Endothelial cell of umbilical vein (primary cell): ENCODE data around the gene CUX1. TPM values are rescaled to one million over a fixed set of nuclear protein-coding genes. Genes with fewer than 3 reads are reported as not detected.

Source experiments
- BruUV-seq: library from RNA; stranded (reverse); fragments of 400-500 nt; replicated peaks from 2 replicates; lab custom pipeline; 2021; lab: Mats Ljungman, UMichigan
- CTCF ChIA-PET: fragments of 300-600, 350-600 bp; sonication (Branson Sonifier 250); formaldehyde crosslinking; loops from one replicate; lab custom pipeline; 2021; ENCODE audit warnings: antibody characterized with exemption, inconsistent platforms; lab: Charles Lee
- POLR2A ChIA-PET: fragments of 300-600, 350-600 bp; sonication (Branson Sonifier 250); formaldehyde crosslinking; loops from one replicate; lab custom pipeline; 2021; ENCODE audit warnings: antibody characterized with exemption, inconsistent platforms; lab: Charles Lee
- DNase-seq: peaks from one replicate; pipeline ENCODE4 v3.0.0-alpha.2; 2011; ENCODE audit warnings: low read depth, low spot score
- FAIRE-seq: peaks from 2 replicates; lab custom pipeline; 2011; peaks lifted over from hg19 to GRCh38; lab: Jason Lieb, UNC
- H2AFZ ChIP-seq: 2 replicates; pipeline ENCODE4 v1.6.0; 2012; ENCODE audit warnings: low read depth, low read length, control low read depth, inconsistent platforms
- H3K27ac ChIP-seq: 2 replicates; pipeline ENCODE4 v1.5.1; 2011; ENCODE audit warnings: low read depth, mild to moderate bottlenecking, control low read depth, low read length, moderate library complexity; ENCODE audit not compliant: insufficient read depth
- H3K27me3 ChIP-seq, 2 experiments: 2 replicates each; pipeline versions ENCODE4 v1.6.0 to v1.6.1; 2011; ENCODE audit warnings: low read length in 2 of 2, mixed read lengths in 1 of 2; ENCODE audit not compliant: control insufficient read depth in 2 of 2, insufficient read depth in 2 of 2
- H3K36me3 ChIP-seq, 2 experiments: 2 replicates in 1 of 2; 3 replicates in 1 of 2; pipeline ENCODE4 v1.5.1; 2011; ENCODE audit warnings: low read length in 2 of 2, mild to moderate bottlenecking in 1 of 2, moderate library complexity in 1 of 2; ENCODE audit not compliant: control insufficient read depth in 2 of 2, insufficient read depth in 2 of 2; ENCODE audit errors: extremely low read depth in 1 of 2
- H3K4me1 ChIP-seq: 3 replicates; pipeline ENCODE4 v1.5.1; 2011; ENCODE audit warnings: mild to moderate bottlenecking, low read length; ENCODE audit not compliant: control insufficient read depth, insufficient read depth; ENCODE audit errors: extremely low read depth
- H3K4me2 ChIP-seq: 2 replicates; pipeline ENCODE4 v1.6.1; 2011; ENCODE audit warnings: low read length, control low read depth, mixed read lengths; ENCODE audit not compliant: insufficient read depth
- H3K4me3 ChIP-seq, 3 experiments: fragments of 200-600 bp in 1 of 3; sonication (generic), shearing (Covaris generic) in 1 of 3; replicated peaks in 1 of 3; 2 replicates each; pipeline ENCODE4 v1.5.1; 2011 to 2016; ENCODE audit warnings: control low read depth in 3 of 3, low read length in 3 of 3, mild to moderate bottlenecking in 2 of 3, inconsistent platforms in 1 of 3, low read depth in 1 of 3, moderate library complexity in 1 of 3; ENCODE audit not compliant: insufficient read depth in 1 of 3
- H3K79me2 ChIP-seq: 2 replicates; pipeline ENCODE4 v1.6.0; 2012; ENCODE audit warnings: low read length, inconsistent platforms; ENCODE audit not compliant: control insufficient read depth, insufficient read depth
- H3K9ac ChIP-seq: replicated peaks from 2 replicates; pipeline ENCODE3; 2011; ENCODE audit warnings: low read length, control low read depth; ENCODE audit not compliant: insufficient read depth; ENCODE audit errors: extremely low read depth
- H3K9me1 ChIP-seq: replicated peaks from 3 replicates; pipeline ENCODE4 v1.6.0; 2011; ENCODE audit warnings: mild to moderate bottlenecking, low read length; ENCODE audit not compliant: control insufficient read depth, insufficient read depth; ENCODE audit errors: extremely low read depth
- H3K9me3 ChIP-seq: replicated peaks from 2 replicates; pipeline ENCODE4 v1.5.1; 2012; ENCODE audit warnings: low read length, inconsistent platforms; ENCODE audit not compliant: control insufficient read depth, insufficient read depth
- H4K20me1 ChIP-seq: replicated peaks from 2 replicates; pipeline ENCODE3; 2011; ENCODE audit warnings: mild to moderate bottlenecking, low read length; ENCODE audit not compliant: control insufficient read depth, insufficient read depth; ENCODE audit errors: extremely low read depth
- EZH2 ChIP-seq: IDR thresholded peaks from 2 replicates; pipeline ENCODE4 v1.6.1; 2012; ENCODE audit warnings: borderline replicate concordance, low read depth, mild to moderate bottlenecking, moderate library complexity, low read length, inconsistent platforms; ENCODE audit not compliant: severe bottlenecking
- FOS ChIP-seq: IDR thresholded peaks from 2 replicates; pipeline ENCODE4 v1.6.1; 2011; ENCODE audit warnings: mild to moderate bottlenecking, low read length, moderate library complexity, borderline replicate concordance; ENCODE audit not compliant: insufficient read depth
- GATA2 ChIP-seq: IDR thresholded peaks from 2 replicates; pipeline ENCODE4 v1.7.0; 2011; ENCODE audit warnings: low read depth, mild to moderate bottlenecking, moderate library complexity, mixed read lengths, low read length; ENCODE audit not compliant: insufficient read length, insufficient read depth
- JUN ChIP-seq: IDR thresholded peaks from 2 replicates; pipeline ENCODE4 v1.6.1; 2011; ENCODE audit warnings: borderline replicate concordance, low read depth; ENCODE audit not compliant: insufficient read length, insufficient read depth
- MYC ChIP-seq: IDR thresholded peaks from one replicate; pipeline ENCODE4 v1.6.1; 2011; ENCODE audit warnings: mild to moderate bottlenecking, low read depth, low read length
- POLR2A ChIP-seq: IDR thresholded peaks from 2 replicates; pipeline ENCODE4 v1.6.1; 2012; ENCODE audit warnings: low read depth, mild to moderate bottlenecking, control low read depth, low read length
- POLR2AphosphoS5 ChIP-seq: IDR thresholded peaks from 2 replicates; pipeline ENCODE4 v1.6.1; 2012; ENCODE audit warnings: low read depth, mild to moderate bottlenecking, control low read depth, low read length, moderate library complexity; ENCODE audit not compliant: insufficient read depth
- dilution Hi-C: fragments of 300-500 bp; cut with MboI; formaldehyde crosslinking; loops from one replicate; pipeline ENCODE4 v1.15.0; 2019; ENCODE audit warnings: low sequenced_read_pairs; ENCODE audit not compliant: extremely low pct_ligation_motif_present
- intact Hi-C: fragments of 100-400 bp; cut with micrococcal nuclease; formaldehyde crosslinking; loops from one replicate; pipeline ENCODE4 v1.10.0; 2022
- polyA plus RNA-seq, 4 experiments: library from polyadenylated mRNA; depleted of rRNA in 3 of 4; stranded (reverse) in 3 of 4; unstranded in 1 of 4; fragments of >200 nt; gene quantifications; 2 replicates each; pipeline versions ENCODE4 v1.2.1 to v1.2.3, GENCODE V29; 2011 to 2012; ENCODE audit warnings: missing spikeins in 1 of 4
- total RNA-seq: library from RNA; stranded (reverse); gene quantifications from 2 replicates; pipeline ENCODE4 v1.2.3, GENCODE V29; 2021
- TF ChIP-seq, protein P1 (sequence below): IDR thresholded peaks from 2 replicates; pipeline ENCODE4 v1.6.1; 2011; ENCODE audit not compliant: insufficient read depth, insufficient read length
- TF ChIP-seq, protein P2 (sequence below), 2 donors: IDR thresholded peaks; 1 replicate in 1 of 2; 2 replicates in 1 of 2; pipeline ENCODE4 v1.5.1; 2011; ENCODE audit warnings: low read length in 2 of 2, mild to moderate bottlenecking in 2 of 2, moderate library complexity in 2 of 2, control low read depth in 1 of 2, inconsistent platforms in 1 of 2, low read depth in 1 of 2; ENCODE audit not compliant: insufficient read depth in 1 of 2; ENCODE audit errors: extremely low read depth in 1 of 2

The CUX1 gene
- total and polyA plus RNA-seq, 2 donors (not counting 3 experiments of a cell fraction or from before 2014, with no cell fraction given) = 13.8 to 49.8 TPM

DNA sequence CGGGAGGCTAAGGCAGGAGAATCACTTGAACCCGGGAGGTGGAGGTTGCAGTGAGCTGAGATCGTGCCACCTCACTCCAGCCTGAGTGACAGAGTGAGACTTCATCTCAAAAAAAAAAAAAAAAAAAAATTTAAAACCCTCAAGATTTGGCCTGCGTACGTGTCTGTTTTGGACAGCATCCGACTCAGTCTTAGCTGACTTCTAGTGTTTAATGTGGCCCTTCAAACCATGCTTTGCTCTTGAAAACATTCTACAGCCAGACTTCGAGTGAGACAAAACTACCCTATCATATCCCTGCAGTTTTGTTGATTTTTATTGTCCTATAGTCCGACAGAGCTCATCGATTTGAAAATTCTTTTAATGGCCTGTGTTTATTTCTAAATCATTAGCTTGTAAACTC is 242.1 kb downstream of the CUX1 start:
- ChIA-PET POLR2A (no interaction called here), CTCF (interaction anchor here (1.0 to 1.2 kb wide), 2 partner anchors 8 to 14 kb away, joined by 3 read pairs; no protein-coding TSS in a partner anchor)
- no peak for FAIRE-seq
- Histone ChIP-seq H3K36me3 (no peaks in the 10 kb centered on the region), H3K4me3 (no peak overlapping the region), H2AFZ (no peak overlapping the region), H3K27me3 (no peaks in the 10 kb centered on the region), H3K4me2 (no peak overlapping the region), H3K9me3 (no peaks in the 10 kb centered on the region), H3K9ac (no peak overlapping the region), H3K79me2 (no peaks in the 10 kb centered on the region), H3K9me1 (no peaks in the 10 kb centered on the region), H3K27ac (no peak overlapping the region), H4K20me1 (no peaks in the 10 kb centered on the region), H3K4me1 (no peaks in the 10 kb centered on the region)
- TF ChIP-seq JUN (no peak), POLR2A (no peak), GATA2 (no peak), POLR2AphosphoS5 (no peak), EZH2 (no peak), MYC (no peak), FOS (no peak)
- TF ChIP-seq, protein P1, sequence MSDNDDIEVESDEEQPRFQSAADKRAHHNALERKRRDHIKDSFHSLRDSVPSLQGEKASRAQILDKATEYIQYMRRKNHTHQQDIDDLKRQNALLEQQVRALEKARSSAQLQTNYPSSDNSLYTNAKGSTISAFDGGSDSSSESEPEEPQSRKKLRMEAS = no peak
- TF ChIP-seq, protein P2, sequence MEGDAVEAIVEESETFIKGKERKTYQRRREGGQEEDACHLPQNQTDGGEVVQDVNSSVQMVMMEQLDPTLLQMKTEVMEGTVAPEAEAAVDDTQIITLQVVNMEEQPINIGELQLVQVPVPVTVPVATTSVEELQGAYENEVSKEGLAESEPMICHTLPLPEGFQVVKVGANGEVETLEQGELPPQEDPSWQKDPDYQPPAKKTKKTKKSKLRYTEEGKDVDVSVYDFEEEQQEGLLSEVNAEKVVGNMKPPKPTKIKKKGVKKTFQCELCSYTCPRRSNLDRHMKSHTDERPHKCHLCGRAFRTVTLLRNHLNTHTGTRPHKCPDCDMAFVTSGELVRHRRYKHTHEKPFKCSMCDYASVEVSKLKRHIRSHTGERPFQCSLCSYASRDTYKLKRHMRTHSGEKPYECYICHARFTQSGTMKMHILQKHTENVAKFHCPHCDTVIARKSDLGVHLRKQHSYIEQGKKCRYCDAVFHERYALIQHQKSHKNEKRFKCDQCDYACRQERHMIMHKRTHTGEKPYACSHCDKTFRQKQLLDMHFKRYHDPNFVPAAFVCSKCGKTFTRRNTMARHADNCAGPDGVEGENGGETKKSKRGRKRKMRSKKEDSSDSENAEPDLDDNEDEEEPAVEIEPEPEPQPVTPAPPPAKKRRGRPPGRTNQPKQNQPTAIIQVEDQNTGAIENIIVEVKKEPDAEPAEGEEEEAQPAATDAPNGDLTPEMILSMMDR (IDR thresholded peaks at IDR 0.05; ENCODE audit: extremely low read depth in 1 of 2, insufficient read depth in 1 of 2, low read depth in 1 of 2, low read length in 2 of 2) = no peak
- intact Hi-C loops (no loop called here), dilution Hi-C loops (no loop called here)
- BruUV-seq = no TSS peak
- no peak for DNase-seq
